Superior temporal gyrus (tissue), 1 donor: ENCODE measurements around the gene OGDH.
"Not testable (repeated sequence)": the region's sequence is repeated elsewhere in the genome, so short reads cannot be mapped to it uniquely, and the experiment has no call there.

Experiments used
- DNase-seq: peaks from one replicate; pipeline ENCODE4 v3.0.0-alpha.2; 2016; ENCODE audit errors: extremely low spot score

The OGDH gene

DNA sequence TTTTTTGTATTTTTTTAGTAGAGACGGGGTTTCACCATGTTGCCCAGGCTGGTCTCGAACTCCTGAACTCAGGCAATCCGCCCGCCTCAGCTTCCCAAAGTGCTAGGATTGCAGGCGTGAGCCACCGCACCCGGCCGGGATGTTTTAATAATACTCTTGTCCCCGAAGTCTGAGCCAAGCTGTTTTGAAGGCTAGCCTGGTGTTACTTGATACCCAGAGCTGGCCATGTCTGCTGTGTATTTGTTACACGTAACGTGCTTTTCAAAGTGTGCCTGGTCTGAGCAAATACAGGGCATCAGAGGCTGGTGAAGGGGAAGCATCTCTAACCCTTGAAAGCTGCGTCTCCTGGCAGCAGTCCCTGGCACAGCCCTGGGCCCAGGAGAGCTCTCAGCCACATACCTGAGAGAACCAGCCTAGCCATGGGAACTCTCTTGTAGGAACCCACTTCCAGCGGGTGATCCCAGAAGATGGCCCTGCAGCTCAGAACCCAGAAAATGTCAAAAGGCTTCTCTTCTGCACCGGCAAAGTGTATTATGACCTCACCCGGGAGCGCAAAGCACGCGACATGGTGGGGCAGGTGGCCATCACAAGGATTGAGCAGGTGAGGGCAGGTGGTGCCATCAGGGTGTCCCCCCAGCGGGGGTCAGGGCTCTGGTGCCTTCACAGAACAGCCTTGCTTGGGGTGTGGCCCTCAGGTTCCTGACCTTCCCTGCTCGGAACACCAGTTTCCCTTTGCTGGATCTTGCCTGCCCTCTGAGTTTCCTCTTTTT lies 100.5 kb downstream of the OGDH start:
- no peak for DNase-seq

DNA sequence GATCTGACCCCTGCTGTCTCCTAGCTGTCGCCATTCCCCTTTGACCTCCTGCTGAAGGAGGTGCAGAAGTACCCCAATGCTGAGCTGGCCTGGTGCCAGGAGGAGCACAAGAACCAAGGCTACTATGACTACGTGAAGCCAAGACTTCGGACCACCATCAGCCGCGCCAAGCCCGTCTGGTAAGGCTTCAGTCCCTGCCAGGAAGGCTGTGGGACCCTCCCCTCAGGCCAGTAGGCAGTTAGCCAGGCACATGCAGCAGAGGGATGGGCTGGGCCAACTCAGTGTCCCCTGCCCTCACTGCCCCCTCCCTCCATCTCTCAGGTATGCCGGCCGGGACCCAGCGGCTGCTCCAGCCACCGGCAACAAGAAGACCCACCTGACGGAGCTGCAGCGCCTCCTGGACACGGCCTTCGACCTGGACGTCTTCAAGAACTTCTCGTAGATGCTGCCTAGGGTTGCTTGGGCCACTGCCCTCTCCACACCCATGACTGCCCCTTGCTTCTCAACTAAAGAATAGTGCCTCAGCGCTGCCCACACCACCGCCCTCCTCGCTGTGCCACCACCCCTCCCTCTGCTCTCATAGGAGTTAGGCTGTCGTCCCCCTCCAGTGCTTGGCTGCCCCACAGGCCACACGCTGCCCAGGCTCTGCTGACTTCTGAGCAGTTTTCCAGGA lies 101.3 kb downstream of the OGDH start:
- DNase-seq, result no peak

DNA sequence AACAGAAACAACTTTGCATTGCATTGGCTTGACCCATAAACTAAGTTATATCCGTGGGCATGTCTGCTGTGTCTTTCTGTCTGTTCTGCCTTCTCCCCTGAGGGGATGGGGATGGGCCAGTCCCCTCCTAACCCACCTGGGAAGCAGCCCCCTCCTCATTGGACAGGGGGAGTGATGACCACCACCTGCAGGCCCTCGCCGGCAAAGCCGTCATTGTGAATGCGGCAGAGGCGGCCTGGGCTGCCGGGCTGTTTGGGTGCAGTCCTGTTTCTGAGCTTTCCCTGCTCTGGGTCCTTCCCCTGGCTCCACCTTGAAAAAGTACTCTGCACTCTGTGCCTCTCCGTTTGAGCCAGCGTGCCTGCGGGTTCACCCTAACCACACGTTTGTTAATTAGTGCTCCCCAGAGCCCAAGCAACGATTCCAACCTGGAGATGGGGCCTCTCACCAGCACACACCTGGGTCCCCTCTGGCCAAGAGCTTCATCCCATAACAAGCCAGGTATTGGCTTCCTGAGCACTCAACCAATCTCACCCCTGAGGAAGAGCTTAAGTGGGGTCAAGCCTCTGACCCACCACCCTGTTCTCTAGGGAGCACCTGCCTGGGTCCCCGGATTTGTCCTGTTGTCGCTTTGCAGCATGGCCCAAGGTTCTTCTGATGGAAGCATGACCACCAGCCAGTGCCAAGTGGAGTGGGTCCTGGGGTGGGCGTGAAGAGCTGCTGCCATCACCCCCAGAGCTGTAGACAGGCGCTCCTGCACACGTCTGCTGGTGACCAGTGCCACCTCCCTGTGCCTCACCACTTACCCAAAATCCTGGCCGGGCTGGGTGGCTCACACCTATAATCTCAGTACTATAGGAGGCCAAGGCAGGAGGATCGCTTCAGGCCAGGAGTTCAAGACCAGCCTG lies 102.8 kb downstream of the OGDH start:
- no peak for DNase-seq

GRCh38 chr7:44709945-44710596 lies 103.6 kb downstream of the OGDH start:
- DNase-seq, result no peak

GRCh38 chr7:44711528-44711927 lies 105.1 kb downstream of the OGDH start:
- DNase-seq, result no peak

DNA sequence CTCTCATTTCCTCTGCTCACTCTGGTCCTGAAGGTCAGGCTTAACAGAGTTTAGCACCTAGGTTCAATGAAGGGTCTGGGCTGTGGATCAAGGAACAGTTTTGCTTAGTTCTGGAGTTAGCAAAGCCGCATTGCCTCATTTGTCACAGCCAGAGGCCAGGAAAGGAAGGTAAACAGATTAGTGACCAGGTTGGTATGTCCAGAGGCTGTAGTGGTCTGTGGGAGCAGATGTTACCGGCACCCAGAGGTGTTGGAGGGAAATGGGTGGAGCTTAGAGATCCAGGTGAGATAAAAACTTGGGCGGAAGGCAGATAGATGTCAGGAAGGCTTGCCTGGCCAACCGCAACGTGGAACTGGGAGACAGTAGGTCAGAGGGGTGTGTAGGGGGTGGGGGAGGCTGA lies 105.6 kb downstream of the OGDH start:
- no peak for DNase-seq

- DNase-seq, result no peak
These were observed 106.7 kb downstream of the OGDH start for GRCh38 chr7:44713141-44713540.

- no peak for DNase-seq
These were observed 107.4 kb downstream of the OGDH start for GRCh38 chr7:44713680-44714335.

DNA sequence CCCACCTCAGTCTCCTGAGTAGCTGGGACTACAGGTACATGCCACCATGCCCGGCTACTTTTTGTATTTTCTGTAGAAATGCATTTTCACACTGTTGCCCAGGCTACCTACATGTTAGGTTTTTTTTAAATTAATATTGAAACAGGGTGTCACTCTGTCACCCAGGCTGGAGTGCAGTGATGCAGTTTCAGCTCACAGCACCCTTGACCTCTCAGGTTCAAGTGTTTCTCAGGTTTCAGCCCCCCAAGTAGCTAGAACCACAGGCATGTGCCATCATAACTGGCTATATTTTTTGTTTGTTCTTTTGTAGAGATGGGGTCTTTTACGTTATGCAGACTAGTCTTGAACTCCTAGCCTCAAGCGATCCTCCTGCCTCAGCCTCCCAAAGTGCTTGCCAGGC lies 109.8 kb downstream of the OGDH start:
- DNase-seq, result no peak

- DNase-seq, result no peak
These were observed 113.9 kb downstream of the OGDH start for GRCh38 chr7:44720301-44720700.

DNA sequence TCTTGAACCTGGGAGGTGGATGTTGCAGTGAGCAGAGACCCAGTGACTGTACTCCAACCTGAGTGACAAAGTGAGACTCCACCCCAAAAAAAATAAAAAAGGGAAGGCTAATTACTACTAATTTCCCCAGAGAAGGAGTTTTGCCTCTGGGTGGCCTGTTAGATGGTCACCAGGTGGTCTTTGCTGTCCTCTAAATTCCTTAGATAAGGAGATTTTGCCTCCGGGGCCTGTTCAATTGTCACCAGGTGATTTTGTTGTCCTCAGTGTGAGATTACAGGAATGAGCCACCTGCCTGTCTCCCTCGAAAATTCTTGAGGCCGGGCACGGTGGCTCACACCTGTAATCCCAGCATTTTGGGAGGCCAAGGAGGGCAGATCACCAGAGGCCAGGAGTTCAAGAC lies 117.8 kb downstream of the OGDH start:
- no peak for DNase-seq

GRCh38 chr7:44726250-44726649 lies 119.8 kb downstream of the OGDH start:
- not testable (repeated sequence) for DNase-seq

- no peak for DNase-seq
These were observed 120.9 kb downstream of the OGDH start for GRCh38 chr7:44727158-44727936.

- no peak for DNase-seq
These were observed 121.5 kb downstream of the OGDH start for GRCh38 chr7:44727937-44728262.

- DNase-seq, result no peak
These were observed 123.6 kb downstream of the OGDH start for GRCh38 chr7:44729949-44730590.

DNA sequence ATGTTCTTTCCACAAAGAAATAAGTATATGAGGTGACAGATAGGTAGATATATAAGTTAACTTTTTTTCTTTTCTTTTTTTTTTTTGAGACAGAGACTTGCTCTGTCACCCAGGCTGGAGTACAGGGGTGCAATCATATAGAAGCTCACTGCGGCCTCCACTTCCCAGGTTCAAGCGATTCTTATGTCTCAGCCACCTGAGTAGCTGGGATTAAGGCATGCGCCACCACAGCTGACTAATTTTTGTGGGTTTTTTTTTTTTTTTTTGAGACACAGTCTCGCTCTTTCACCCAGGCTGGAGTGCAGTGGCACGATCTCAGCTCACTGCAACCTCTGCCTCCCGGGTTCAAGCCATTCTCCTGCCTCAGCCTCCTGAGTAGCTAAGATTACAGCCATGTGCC lies 126.5 kb downstream of the OGDH start:
- DNase-seq, result not testable (repeated sequence)

DNA sequence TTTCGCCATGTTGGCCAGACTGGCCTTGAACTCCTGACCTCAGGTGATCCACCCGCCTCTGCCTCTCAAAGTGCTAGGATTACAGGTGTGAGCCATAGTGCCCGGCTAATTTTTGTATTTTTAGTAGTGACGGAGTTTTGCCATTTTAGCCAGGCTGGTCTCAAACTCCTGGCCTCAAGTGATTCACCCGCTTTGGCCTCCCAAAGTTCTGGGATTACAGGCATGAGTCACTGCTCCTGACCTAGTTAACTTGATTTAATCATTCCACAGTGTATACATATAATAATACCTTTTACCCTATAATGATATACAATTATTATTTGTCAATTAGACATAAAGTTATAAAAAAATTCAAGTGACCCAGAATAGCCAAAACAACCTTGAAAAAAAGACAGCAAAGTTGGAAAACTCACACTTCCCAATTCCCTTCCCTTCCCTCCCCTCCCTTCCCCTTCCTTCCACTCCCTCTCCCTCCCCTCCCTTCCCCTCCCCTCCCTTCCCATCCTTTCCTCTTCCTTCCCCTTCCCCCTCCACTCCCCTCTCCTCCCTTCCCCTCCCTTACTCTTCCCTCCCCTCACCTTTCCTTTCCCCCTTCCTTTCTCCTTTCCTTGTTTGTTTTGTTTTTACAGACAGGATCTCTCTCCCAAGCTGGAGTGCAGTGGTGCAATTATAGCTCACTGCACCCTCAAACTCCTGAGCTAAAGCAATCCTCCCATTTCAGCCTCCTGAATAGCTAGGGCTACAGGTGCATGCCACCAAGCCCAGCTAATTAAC lies 127.5 kb downstream of the OGDH start:
- no peak for DNase-seq

- no peak for DNase-seq
These were observed 129.2 kb downstream of the OGDH start for GRCh38 chr7:44735403-44736165.

DNA sequence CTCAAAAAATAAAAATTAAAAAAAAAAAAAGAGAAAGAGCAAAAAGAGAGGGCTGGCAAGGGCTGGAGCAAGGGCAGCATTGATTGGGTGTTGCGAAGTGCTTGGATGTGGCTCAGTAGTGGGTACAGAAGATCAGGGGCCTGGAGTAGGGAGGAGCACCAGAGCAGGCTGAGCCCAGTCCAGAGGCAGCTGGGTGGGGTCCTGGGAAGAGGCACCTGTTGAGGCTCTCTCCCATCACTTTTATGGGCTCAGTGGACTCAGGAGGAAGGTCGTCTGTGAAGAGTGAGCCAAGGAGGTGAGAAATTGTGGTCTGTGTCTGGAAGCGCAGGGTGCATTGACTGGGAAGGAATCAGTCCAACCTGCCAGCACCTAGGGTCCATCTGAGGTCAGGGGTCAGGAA lies 130.5 kb downstream of the OGDH start:
- DNase-seq, result no peak
